Measurements from ENCODE around the gene ADAM19.
A peak's percentile ranks its signal among the peaks of the same experiment; 100 is the strongest.

The ADAM19 gene

DNA sequence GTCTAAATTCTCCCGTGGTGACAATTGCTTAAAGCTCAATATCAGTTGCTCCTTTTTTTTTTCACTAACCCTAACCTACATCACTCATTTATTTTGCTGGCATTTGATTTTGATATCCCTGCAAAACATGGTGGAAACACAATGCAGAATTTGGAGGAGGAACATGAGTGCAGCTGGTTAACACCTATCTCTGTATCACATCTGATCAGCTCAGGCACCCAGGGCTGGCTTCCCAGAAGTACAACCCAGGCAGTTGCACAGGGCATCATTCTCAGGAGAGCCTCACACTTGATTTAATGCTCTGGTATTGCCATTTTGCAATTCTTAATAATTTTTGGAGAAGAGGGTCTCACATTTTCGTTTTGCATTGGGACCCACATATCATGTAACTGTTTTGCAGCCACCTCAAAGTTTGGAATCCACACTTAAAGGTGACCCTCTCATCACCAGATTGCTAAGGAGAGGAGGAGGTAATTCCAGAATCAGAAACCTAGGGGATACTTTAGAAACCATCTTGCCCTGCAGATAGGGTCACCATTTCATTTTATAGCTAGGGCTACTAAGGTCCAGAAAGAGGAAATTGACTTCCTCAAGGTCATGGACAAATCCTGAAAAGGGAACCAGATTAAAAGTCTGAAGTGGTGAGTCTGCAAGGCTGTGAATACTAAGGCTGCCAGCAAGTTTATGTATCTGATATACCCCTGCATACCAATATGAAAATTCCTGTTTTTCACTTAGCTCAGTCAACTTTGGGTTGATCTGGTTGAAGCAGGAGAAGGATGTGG is 19.3 kb upstream of the ADAM19 start:
- DNase-seq: no peak

- no peak for DNase-seq
Measured at GRCh38 chr5:157594257-157594656, 18.7 kb upstream of the ADAM19 start.

GRCh38 chr5:157593052-157593757 is 17.6 kb upstream of the ADAM19 start:
- DNase-seq: no peak

DNA sequence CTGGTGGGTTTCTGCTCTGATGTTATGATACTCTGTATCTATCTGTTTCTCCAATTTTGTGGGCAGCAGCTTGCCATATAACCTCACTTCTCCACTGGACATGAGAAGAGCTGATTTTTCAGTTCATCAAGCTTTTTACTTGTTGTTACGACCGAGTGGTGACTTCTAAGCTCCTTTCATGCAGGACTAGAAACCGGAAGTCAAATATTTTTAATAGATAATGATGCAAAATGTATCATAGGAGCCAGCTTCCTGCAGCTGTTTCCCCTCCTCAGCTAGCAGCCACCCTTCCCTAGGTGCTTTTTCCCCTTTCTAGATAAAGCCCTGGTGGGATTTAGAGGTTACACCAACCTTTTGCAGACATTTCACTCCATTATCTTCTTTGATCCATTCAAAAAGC is 17.0 kb upstream of the ADAM19 start:
- DNase-seq: no peak

GRCh38 chr5:157590478-157590877 is 14.9 kb upstream of the ADAM19 start:
- no peak for DNase-seq

GRCh38 chr5:157584628-157585027 is 9.1 kb upstream of the ADAM19 start:
- no peak for DNase-seq

DNA sequence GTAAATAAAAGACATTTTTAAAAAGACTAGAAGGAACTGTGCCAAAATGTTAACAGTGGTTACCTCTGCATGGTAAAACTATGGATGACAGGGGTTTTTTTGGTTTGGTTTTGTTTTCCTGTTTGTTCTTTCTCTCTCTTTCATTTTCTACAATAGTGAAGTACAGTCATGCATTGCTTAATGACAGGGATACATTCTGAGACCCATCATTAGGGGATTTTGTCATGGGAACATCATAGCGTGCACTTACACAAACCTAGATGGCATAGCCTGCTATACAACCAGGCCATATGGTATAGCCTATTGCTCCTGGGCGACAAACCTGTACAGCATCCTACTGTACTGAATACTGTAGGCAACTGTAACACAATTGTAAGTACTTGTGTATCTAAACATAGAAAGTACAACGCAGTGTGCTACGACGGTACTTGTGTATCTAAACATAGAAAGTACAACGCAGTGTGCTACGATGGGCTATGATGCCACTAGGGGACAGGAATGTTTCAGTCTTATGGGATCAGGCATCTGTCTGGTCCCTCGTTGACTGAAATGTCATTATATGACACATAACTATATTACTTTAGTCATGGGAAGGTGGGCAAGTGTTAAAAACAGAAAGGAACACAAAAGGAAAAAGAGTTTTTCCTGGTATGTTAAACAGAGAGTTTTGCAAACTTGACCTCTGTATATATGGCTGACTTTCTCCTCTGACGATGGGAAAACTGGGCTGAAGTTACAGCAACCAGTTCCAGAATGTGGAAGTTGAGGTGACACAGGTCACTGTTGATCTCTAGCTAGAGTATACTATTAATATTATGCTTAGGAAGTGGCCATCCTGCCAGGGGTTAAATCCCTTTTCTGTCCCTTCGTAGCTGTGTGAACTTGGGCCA is 7.4 kb upstream of the ADAM19 start:
- DNase-seq: no peak

DNA sequence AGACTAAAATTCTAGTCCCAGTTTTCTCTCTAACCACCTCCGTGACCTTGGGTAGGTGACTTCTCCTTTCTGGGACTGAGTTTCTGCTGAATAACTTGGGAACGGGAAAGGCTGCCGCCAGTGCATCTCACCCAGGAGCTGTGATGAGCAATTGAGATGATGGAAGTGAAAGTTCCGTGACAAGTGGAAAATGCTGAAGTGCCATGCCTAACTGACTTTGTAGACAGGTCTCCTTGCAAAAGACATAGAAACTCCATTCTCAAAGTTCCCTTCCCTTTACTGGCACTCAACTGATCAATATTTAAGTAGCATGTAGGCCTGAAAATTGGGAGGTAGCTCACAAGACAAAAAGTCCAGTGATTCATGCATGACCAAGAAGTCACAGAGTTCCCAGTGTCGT is 6.3 kb upstream of the ADAM19 start:
- DNase-seq: no peak

DNA sequence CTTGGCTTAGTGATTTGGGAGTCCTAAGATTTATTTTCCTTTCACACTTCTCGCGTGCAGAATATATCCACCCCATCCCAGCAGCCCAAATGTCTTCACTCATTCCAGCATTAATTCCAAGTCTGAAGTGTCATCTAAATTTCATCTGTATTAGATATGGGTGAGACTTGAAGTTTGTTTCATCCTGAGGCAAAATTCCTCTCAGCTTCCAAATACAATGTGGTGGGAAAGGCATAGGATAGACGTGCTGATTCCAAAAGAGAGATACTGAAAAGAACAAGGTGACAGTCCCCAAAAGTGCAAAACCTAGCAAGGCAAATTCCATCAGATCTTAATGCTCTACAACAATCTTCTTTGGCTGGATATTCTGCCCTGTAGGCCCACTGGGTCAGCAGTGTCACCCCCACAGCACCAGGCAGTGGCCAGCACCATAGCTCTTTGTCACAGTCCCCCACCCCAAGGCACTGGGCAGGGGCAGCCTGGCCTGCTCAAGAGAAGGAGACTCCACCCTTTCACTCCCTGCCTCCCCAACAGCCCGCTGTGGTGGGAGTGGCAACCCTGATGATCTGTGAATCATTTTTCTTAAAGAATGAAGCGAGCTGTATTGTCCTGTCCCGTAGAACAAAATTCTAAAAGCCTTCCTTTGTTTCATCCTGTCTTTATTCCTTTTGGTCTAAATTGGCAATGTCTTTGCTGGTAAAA is 2.7 kb upstream of the ADAM19 start:
- DNase-seq: no peak

DNA sequence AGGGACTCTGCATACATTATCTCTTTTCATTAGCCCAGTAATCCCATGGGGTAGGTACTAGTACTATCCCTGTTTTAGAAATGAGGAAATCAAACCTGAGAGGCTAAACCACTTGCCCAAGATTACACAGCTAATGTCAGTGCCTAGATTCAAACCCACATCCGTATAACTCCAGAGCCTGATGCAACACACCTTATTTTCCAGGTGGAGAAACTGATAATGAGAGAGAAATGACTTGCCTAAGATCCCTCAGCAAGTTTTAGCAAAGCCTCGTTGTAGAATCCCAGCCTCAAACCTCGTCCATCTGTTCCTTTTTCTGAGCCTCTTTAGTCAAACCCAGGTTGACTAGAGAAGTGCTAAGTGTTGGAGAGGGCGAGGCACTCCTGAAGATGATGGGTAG is 1.1 kb upstream of the ADAM19 start:
- no peak for DNase-seq

GRCh38 chr5:157574456-157575380 is 857 bp downstream of the ADAM19 start:
- peak; percentile 70 for DNase-seq

DNA sequence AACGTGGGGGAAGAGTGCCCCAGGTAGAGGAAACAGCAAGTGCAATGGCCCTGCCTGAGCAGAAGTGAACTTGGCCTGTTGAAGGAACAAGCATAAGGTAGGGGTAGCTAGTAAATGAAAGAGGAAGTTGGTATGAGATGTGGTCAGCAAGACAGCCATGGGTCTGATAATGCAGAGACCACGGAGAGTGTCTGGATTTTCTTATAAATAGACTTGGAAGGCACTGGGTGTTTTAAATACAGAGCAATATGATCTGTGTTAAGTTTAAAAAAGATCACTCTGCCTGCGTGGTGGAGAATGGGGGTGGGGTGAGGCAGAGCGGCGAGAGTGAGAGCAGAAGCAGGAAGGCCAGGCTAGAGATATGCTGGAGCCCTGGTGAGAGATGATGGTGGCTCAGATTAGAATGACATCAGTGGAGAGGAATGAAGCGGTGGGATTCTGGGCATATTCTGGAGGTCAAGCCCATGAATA is 4.2 kb downstream of the ADAM19 start:
- no peak for DNase-seq

- no peak for DNase-seq
Measured at GRCh38 chr5:157570531-157571200, 4.9 kb downstream of the ADAM19 start.

DNA sequence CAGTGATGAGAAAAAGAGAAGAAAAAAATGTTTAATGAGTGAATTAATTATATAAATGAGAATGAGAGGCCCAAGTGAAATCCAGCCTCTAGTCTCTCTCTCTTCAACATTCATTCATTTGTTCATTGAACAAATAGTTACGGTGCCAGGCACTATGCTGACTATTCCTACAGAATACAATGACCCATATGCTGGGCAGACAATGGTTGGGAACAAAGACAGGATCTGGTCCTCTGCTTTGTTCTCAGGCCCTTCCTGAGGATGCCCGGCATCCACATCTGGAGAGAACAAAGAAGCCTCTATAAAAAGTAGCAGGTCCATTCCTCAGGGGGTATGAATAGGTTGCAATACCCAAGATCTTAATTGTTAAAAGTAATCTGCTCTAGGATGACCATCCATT is 6.9 kb downstream of the ADAM19 start:
- no peak for DNase-seq

- no peak for DNase-seq
Measured at GRCh38 chr5:157568222-157568621, 7.4 kb downstream of the ADAM19 start.

GRCh38 chr5:157566902-157567489 is 8.6 kb downstream of the ADAM19 start:
- no peak for DNase-seq

DNA sequence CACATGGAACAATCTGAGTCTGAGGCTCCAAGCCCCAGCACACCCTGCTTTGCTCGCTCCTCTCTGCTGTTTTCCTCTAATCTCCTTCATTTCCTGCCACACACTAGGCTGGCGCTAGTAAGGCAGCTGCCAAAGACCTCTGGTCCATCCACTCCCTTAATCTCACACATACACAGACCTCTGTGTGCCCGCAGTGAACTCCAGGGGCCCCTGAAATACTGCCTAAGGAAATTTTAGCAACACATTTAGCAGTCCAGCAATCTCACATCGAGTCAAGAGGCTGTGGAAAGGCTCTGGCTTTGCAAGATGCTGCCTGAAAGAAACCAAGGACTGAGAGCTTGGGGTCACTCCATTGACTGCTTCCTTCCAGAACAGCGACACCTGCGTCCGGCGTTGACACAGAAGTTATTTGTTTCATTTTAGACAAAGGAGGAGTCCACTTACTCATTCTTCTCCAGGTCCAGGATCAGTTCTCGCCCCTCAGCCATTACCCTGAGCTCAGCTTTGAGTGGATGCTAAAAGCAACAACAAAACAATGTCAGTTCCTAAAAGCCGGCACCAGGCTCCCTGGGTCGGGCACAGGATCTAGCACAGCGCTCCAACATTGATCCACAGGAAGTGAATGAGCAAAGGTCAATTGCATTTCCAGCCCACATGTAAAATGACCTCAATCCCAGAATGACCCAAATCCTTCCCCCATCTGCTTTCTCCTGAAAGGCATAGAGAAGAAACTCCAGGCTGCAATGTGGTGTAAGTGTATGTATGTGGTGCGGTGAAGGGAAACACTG is 11.5 kb downstream of the ADAM19 start:
- no peak for DNase-seq

DNA sequence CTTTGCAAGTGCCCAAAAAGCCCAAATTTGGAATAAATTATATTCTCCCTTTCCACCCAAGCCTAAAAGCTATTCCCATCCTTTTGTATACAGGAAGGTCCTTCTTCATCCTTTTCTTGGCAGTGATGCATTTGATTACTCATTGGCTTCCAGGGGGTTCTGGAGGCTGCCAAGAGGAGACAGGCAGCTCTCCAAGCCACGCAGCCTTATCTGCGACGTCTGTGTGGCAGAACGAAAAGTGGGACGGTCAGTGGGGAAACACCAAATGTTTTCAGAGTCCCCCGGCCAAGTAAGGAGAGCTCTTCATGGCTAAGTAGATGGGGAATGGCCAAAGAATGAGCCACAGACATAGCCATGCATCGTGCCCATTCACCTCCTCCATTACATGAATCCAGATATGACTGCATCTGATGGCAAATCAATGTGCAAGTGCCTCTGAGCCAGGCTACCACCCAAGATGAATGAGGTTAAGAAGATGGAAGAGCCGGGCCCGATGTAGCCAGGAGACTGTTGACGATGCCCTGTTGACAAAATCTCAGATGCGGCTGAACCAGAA is 12.1 kb downstream of the ADAM19 start:
- DNase-seq: no peak

DNA sequence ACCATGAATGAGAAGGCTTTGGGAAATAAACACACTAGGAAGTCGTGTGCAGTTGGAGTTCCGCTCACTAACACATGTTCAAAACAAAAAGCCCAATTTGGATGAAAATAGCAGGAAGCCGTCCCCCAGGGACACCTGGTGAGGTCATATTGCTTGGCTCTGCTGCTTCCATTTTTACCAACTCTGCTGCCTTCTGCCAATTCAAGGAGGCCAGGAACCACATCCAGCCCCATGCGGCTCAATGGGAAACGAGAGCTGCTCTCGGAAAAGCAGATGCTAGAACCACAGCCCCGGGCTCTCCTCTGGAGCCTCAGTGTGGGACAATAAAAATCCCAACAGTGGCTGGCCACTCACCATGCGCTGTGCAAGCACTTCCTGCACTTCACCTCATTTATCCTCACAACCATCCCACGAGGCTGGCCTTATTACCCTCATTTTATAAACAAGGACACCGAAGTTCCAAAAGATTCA is 13.4 kb downstream of the ADAM19 start:
- DNase-seq: no peak
